Measurements from ENCODE around the gene NSUN2. TPM values are rescaled to one million over a fixed set of nuclear protein-coding genes. Genes with fewer than 3 reads are reported as not detected.
A peak's percentile ranks its signal among the peaks of the same experiment; 100 is the strongest.

The NSUN2 gene
- polyA plus RNA-seq, 3 donors = 24.4 to 63.4 (median 25.6) TPM

DNA sequence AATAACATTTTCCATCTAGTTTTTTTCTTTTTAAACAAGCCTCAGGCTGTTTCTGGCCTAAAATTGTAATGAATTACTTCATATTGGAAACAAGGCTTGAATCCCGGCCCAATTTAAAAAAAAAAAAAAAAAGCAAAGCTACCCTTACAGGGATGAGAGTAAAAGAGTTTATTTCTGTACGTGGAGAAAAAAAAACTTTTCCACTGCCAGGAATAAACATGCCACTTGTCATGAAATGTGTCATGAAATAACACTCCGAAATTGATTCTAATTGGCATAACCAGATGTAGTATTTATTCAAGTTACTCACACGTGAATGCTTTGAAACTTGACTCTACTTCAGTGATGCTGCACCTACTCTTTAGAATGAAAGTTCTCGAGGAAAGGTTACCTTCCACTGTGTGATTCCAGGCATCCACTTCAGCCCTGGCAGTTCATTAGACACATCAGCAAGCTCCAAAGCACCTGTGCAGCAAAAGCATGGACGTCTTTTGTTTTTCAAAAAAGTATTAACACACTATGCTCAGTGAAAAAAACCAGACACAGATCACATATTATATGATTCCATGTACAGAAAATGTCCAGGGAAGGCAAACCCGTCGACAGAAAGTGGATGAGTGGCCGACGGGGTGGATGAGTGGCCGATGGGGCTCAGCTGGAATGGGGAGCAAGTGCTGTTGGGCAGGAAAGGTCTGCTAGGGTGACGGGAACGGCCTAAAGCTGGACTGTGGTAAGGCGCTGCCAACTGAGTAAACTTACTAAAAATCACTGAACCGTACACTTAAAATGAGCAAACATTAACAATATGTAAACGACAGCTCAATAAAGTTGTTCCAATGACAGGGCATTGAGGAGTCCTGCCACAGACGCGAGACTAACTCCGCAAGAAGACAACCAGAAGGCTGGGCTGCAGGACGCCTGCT is 21.2 kb downstream of the NSUN2 start:
- Histone ChIP-seq H3K27ac (ENCODE audit: low read depth in 1 of 2, low read length in 2 of 2) (no peak overlapping the region), H3K4me2 (replicated peaks; ENCODE audit: extremely low read depth, low read length, poor library complexity, severe bottlenecking) (no peak overlapping the region), H3K4me1 (ENCODE audit: control insufficient read depth in 1 of 2, insufficient read depth in 2 of 2, low read length in 2 of 2) (no peaks in the 10 kb centered on the region), H3K79me2 (ENCODE audit: insufficient read depth, low read length) (peaks cover 14% of the 10 kb centered on the region), H2AFZ (ENCODE audit: insufficient read depth, low read depth, low read length, poor library complexity, severe bottlenecking) (no peak overlapping the region), H4K20me1 (ENCODE audit: insufficient read depth, low read length) (peaks cover 60% of the 10 kb centered on the region), H3K27me3 (ENCODE audit: control insufficient read depth in 2 of 2, insufficient read depth in 2 of 2, low read length in 2 of 2) (no peaks in the 10 kb centered on the region), H3K36me3 (replicated peaks in 1 of 2; ENCODE audit: control insufficient read depth in 1 of 2, insufficient read depth in 2 of 2, low read length in 2 of 2) (peaks cover 96 to 100% of the 10 kb centered on the region in 2 donors), H3K9me3 (replicated peaks in 1 of 2; ENCODE audit: control insufficient read depth in 1 of 2, insufficient read depth in 1 of 2, low read length in 2 of 2) (no peaks in the 10 kb centered on the region), H3K4me3 (replicated peaks in 1 of 3; ENCODE audit: low read depth in 2 of 3, low read length in 3 of 3) (no peak overlapping the region), H3K9ac (ENCODE audit: insufficient read depth, low read length, poor library complexity, severe bottlenecking) (no peak overlapping the region)
- H3K36me3 Mint-ChIP-seq = peaks cover 91 to 100% of the 10 kb centered on the region in 2 donors
- no peak for DNase-seq
- TF ChIP-seq, protein P1, sequence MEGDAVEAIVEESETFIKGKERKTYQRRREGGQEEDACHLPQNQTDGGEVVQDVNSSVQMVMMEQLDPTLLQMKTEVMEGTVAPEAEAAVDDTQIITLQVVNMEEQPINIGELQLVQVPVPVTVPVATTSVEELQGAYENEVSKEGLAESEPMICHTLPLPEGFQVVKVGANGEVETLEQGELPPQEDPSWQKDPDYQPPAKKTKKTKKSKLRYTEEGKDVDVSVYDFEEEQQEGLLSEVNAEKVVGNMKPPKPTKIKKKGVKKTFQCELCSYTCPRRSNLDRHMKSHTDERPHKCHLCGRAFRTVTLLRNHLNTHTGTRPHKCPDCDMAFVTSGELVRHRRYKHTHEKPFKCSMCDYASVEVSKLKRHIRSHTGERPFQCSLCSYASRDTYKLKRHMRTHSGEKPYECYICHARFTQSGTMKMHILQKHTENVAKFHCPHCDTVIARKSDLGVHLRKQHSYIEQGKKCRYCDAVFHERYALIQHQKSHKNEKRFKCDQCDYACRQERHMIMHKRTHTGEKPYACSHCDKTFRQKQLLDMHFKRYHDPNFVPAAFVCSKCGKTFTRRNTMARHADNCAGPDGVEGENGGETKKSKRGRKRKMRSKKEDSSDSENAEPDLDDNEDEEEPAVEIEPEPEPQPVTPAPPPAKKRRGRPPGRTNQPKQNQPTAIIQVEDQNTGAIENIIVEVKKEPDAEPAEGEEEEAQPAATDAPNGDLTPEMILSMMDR (IDR thresholded peaks at IDR 0.05) = no peak
- H3K4me3 Mint-ChIP-seq = no peak overlapping the region
- intact Hi-C loops (cut with micrococcal nuclease) = no loop called here
- no peak overlapping the region for H3K27ac Mint-ChIP-seq
- WGBS (ENCODE audit: insufficient coverage) = 98% methylated on average over 10 of the region's 20 CpGs
- H3K27me3 Mint-ChIP-seq (ENCODE audit: low read depth in 3 of 3) = no peaks in the 10 kb centered on the region
- H3K4me1 Mint-ChIP-seq = peaks cover 15% of the 10 kb centered on the region
- H3K9me3 Mint-ChIP-seq = no peaks in the 10 kb centered on the region

DNA sequence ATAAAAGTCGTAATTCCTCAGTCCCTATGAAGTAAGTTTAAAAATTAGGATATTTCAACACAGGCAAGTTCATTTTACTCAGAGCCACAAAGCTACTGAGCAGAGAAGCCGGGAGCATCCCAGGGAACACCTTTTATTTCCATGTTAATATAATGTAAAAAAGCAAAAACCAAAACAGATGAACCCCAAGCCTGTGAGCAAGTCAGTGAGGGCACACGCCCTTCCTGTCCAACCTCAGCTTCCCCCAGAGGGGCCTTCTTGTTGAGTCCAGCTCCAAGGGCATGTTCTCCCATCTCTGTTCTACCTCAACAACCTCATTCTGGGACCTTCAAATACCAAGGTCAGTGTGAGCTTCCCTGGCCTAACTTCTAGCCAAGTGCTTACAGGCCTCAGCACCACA is 24.8 kb downstream of the NSUN2 start:
- no peak for DNase-seq
- peak overlapping the region in 5 of 7 donors; percentile 7 to 75 (median 62) for H3K27ac Mint-ChIP-seq
- no peak overlapping the region for H3K27ac ChIP-seq (ENCODE audit: low read depth in 1 of 2, low read length in 2 of 2)
- WGBS (ENCODE audit: insufficient coverage) = 83% methylated on average over 1 of the region's 3 CpGs
- intact Hi-C loops (cut with micrococcal nuclease) = no loop called here
- no peaks in the 10 kb centered on the region for H3K9me3 Mint-ChIP-seq
- no peak overlapping the region for H2AFZ ChIP-seq (ENCODE audit: insufficient read depth, low read depth, low read length, poor library complexity, severe bottlenecking)
- no peaks in the 10 kb centered on the region for H3K79me2 ChIP-seq (ENCODE audit: insufficient read depth, low read length)
- H3K4me2 ChIP-seq (replicated peaks; ENCODE audit: extremely low read depth, low read length, poor library complexity, severe bottlenecking) = no peak overlapping the region
- H3K36me3 ChIP-seq (replicated peaks in 1 of 2; ENCODE audit: control insufficient read depth in 1 of 2, insufficient read depth in 2 of 2, low read length in 2 of 2) = peaks cover 95 to 100% of the 10 kb centered on the region in 2 donors
- H3K4me1 ChIP-seq (ENCODE audit: control insufficient read depth in 1 of 2, insufficient read depth in 2 of 2, low read length in 2 of 2) = no peaks in the 10 kb centered on the region
- TF ChIP-seq, protein P1 (IDR thresholded peaks at IDR 0.05) = no peak
- H4K20me1 ChIP-seq (ENCODE audit: insufficient read depth, low read length) = peaks cover 30% of the 10 kb centered on the region
- H3K27me3 Mint-ChIP-seq (ENCODE audit: low read depth in 3 of 3) = no peaks in the 10 kb centered on the region
- H3K27me3 ChIP-seq (ENCODE audit: control insufficient read depth in 2 of 2, insufficient read depth in 2 of 2, low read length in 2 of 2) = no peaks in the 10 kb centered on the region
- H3K4me3 Mint-ChIP-seq = no peak overlapping the region
- no peak overlapping the region for H3K9ac ChIP-seq (ENCODE audit: insufficient read depth, low read length, poor library complexity, severe bottlenecking)
- no peak overlapping the region for H3K4me3 ChIP-seq (replicated peaks in 1 of 3; ENCODE audit: low read depth in 2 of 3, low read length in 3 of 3)
- no peaks in the 10 kb centered on the region for H3K9me3 ChIP-seq (replicated peaks in 1 of 2; ENCODE audit: control insufficient read depth in 1 of 2, insufficient read depth in 1 of 2, low read length in 2 of 2)
- peaks cover 87 to 100% of the 10 kb centered on the region in 2 donors for H3K36me3 Mint-ChIP-seq
- peaks cover 15% of the 10 kb centered on the region for H3K4me1 Mint-ChIP-seq

Data from CD14-positive monocyte (primary cell).